Stimulated activated CD8-positive, alpha-beta memory T cell treated with anti-CD3 and anti-CD28 coated beads, Interleukin-12 subunit alpha, Interleukin-12 subunit beta, amount 100 ng/mL, for 24 hours (primary cell): ENCODE results near the gene DVL2.
A peak's percentile ranks its signal among the peaks of the same experiment; 100 is the strongest.

ENCODE experiments used
- DNase-seq: peaks from one replicate; pipeline ENCODE4 v3.0.0-alpha.2; 2020; ENCODE audit errors: extremely low read depth

DVL2 gene

DNA sequence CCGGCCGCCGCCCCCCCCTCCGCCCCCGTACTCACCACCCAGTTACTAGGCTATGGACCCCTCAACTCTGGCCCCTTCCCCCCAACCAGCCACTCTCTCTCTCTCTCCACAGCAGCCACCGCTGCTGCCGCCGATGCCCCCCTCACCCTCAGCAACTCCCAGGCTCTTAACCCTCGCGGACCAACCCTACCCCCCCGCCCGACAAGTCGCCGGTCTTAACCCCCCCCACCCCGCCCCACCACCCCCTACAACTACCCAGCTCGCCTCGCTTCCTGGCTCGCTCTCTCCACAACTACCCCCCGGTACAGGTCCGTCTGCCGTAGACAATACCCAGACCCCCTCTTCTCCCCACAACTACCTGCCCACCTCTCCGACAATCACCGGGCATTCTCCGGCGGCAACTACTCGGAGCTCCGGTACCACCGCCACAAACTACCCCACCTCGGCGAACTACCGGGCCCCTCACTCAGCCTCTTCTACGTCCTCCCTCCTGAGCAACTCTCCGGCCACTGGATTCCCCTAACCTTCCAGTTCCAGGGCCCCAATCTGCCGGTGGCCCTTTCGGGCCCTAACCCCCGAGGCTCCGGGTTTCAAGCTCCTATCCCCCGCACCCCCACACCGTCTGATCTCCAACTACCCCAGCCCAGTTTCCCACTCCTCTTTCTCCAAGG is 4.2 kb upstream of the DVL2 start:
- DNase-seq, result no peak

DNA sequence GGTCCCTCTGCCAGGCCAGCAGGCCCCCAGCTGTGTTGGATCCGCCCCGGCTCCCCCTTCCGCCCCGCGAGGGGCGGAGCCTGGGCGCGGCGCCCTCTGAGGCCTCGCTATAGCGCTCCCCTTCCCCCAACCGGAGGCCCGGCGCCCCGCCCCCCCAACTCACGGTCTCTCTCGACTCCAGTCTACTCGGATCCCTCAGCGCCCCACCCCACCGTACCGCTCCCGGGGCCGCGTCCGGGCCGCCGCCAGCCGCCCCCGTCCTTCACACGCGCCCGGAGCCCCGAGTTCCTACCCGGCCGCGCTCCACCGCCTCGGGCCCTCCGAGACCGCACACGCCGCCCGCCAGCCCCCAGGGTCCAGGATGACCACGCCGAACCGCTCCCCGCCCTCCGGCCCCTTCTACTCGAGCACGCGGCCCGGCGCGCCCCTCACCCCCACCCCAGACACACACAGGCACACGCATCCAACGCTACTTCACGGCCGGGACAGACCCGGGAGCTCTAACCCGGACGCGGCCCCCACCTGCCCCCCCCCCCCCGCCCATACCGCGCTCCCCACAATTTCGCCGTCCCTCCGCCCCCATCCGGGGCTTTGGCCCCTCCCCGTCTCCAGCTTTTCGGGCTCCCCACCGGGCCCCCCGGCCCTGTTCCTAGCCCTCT is 3.6 kb upstream of the DVL2 start:
- DNase-seq, result peak; percentile 80

DNA sequence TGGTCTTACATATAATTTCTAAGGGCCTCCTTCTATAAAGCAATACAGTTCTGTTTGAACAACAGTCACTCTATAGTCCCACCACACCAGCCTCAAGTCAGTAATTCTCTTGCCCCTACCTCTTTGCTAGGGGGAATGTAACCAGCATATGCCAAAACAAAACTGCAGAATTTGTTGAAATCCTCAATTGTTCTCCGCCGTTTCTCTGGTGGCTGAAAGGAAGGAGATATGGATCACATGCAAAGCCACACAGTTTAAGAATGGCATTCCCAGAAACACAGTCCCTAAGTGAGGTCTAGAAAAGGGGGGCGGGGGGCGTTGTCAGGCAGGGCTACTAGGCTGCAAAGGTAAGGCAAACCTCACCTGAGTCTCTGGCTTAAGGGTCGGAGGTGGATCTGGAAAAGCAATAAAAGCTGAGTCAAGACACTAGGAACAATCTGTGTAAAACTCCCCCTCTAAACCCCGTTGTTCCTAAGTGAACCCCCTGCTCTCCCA is 3.0 kb upstream of the DVL2 start:
- no peak for DNase-seq

DNA sequence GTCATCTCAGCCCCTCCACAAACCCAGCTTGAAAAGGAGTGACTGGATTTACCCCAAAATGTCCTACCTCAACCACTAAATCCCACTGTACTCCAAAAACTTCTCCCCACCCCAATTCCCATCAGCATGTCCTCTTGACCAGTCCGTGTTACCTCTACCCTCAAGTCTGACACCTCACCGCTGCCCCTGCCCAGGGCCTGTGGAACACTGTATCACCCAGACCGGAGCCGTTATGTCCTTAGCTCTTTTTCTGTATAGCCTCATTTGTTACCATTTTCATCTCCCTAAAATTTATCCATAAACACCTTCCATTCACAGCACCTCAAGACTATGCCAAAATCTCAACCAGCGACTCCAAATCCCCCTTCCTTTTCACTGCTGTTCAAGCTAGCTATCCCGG is 2.5 kb upstream of the DVL2 start:
- DNase-seq, result no peak

DNA sequence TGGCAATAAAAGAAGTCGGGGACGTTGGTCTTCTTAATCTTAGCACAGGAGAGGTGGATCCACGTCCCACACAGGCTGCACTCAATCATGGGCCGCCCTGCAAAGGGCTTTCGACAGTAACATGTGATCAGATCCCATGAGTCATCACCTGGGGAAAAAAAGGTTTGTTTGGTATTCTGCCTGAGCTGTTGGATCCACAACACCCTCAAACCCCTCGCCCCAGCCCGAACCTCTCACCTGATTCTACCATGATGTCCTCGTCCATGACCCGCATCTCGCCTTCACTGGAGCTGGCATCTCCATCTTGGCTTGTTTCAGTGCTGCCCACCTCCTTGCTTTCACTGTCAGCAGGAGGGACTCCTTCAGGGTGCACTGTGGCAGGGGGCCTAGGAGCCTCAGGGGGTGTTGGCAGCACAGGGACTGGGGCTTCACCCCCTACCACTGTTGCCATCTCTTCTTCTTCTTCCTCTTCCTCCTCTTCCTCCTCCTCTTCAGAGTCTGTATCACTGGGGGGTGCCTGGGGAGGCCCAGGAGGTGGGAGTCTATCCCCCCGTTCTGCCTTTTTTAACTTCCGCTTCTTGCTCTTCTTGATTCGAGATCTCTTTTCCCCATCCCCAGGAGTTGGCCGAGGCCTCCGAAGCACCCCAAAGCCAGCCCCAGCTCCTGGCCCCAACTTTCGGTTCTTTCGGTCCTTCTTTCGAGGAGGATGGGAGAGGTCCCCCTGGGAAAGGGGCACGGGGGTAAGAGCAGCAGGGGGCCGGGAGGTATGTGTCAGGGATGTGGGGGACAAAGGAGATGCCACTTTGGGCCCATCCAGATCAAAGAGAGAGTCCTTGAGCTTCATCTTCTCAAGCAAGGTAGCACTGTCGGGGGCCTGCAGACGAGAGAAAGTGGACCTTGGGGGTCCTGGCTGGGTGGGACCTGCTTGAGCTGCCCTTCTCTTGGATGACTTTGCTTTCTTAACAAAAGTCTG is 1.7 kb upstream of the DVL2 start:
- DNase-seq, result no peak

DNA sequence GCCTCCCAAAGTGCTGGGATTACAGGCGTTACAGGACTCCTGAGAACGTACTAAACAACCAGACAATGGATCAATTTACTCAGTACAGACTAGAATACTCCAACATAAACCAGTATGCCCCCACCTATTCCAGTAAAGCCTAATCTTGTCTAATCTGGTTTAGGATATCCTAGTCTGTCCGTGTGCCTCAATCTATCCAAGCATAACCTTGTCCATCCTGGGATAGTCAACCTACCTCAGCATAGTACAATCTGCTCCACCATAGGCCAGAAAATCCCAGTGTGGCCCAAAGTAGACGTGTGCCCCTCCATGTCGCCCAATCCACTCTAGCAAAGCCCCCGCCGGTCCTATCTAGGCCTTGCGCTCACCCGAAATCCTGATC is 625 bp downstream of the DVL2 start:
- DNase-seq, result no peak

DNA sequence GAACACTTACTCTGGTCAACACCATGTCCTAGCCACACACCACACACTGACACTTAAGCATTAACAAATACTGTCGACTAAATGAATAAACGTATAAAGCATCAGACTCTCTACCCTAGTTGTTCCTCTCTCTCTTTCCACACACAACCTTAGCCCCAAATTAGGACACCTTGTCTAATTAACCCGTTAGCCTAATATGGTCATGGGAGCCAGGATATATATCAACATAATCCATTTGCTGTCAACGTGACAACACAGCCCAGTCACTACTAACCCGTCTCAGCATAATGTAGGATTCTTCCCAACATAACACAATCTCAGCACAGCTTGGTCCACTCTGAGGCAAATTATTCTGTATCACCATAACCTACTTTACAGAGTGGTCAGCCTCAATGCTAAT is 2.2 kb downstream of the DVL2 start:
- DNase-seq, result no peak

DNA sequence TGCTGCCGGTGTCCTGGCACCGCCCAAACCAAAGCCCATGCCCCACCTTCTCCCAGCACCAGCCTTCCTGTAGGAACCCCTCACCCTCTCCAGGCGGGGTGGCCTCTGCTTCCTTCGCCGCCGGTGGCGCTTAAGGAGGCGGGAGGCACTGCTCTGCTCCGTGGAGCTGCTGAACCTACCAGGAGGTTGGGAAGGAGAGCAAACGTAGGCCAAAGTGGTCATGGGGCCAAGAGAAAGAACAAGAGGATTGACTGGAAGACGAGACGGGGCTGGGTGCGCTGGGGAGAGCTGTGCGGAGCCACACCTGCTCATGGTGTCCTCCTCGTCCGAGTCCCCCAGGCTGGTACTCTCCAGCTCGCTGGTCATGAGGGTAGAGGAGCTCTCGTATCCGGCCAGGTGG is 4.8 kb downstream of the DVL2 start:
- no peak for DNase-seq

DNA sequence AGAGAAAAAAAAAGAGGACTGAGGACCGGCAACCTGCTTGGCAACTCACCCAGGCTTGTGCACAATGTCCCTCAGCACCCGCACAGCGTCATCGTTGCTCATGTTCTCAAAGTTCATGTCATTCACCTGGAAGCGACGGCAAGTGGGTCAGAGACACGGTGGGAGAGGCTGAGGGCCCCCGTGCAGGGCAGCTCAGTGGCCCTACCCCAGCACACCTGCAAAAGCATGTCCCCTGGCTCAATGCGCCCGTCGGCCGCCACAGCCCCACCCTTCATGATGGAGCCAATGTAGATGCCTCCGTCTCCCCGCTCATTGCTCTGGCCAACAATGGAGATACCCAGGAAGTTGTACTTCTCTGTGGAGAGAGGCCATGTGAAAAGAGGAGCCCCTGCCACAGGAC is 5.4 kb downstream of the DVL2 start:
- DNase-seq, result no peak

DNA sequence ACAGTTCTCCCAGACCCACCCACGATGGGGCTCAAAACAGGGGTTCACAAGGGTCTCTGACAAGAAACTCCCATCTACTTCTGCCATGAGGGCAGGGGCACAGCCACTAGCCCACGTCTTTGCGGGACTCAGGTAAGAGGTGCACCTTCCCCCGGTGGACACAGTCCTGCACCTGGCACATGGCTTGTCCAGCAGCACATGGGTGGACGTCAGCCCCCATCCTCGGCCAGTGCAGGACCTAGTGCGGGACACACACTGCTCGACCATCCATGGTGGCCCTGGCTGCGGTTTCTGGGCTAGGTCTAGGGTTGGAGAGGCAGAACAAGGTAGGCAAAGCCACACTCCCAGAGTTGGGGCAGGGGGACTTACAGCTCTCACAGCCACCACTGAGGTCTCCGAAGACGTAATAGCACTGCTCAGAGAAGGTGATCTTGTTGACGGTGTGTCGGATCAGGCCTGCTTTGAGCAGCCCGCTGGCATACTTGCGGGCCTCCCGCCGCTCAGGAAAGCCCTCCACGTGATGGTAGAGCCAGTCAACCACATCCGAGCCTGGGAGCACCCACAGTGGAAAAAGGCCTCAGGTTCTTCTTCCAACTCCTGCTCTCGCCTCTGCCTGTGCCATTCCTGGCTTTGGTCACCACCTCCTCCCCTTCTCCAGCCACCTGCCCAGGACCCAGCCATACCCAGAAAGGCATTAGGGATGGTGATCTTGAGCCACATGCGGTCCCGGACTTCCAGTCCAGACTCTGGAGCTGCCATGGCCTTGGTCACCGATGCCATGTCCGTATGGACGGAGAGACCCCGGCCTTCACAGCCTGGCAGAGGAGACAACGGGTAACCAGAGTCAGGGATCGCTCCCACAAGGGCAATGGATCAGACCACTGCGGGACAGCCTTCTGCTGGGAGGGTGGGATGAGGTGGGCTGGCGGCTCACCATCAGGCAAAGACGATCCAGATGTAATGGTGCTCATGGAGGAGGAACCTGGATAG is 7.3 kb downstream of the DVL2 start:
- DNase-seq, result no peak

DNA sequence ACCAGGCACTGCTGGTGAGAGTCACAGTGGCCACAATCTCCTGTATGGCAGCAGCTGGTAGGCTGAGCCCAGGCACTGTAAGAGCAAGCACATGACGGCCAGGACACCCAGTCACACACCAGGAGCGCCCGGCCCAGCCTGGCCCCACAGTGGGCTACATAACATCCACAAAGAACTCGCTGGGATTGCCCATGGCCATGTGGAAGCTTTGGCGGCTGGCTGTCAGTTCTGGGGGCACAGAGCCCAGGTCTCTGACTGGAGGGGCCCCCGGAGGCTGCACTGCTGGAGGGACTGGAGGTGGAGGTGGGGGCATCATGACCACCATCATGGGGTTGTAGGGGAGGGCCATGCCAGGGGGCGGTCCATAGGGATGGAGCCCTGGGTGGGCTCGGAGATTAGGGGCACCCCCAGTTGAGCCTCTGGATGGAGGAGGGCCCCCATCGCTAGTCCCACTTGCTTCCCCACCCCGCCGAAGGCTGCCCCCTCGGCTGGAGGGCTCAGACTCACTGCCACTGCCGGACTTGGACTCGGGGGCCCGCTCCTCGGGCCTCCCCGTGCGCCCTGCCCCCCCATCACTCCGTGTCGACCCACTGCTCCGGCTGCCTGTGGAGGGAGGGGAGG is 8.5 kb downstream of the DVL2 start:
- DNase-seq, result no peak

DNA sequence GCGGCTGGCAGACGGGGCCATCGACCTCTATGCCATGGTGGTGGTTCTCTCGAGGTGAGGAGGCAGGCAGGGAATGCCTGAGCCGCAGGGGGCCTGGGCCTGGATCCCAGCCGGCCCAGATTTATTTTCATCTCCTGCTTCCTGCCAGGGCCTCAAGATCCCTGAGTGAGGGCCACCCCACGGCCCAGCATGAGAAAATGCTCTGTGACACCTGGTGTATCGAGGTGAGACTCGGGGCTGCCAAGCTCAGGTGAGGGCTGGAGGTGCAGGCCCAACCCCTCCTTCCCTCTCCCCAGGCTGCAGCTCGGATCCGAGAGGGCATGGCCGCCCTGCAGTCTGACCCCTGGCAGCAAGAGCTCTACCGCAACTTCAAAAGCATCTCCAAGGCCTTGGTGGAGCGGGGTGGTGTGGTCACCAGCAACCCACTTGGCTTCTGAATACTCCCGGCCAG is 9.6 kb downstream of the DVL2 start:
- no peak for DNase-seq

DNA sequence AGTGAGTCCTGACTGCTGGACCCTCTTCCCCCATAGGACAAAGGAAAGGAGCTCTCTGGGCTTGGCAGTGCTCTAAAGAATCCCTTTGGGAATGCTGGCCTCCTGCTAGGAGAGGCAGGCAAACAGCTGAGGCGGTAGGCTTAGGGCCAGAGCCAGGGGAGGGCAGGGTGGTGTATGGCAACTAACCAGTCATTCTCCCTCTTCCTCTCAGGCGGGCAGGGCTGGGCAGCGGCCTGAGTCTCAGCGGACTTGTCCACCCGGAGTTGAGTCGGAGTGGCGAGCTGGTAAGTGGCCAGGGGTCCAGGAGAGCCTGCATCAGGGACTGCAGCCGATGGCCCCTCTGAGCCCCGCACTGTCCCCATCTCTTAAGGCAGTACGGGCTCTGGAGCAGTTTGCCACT is 10.2 kb downstream of the DVL2 start:
- no peak for DNase-seq

DNA sequence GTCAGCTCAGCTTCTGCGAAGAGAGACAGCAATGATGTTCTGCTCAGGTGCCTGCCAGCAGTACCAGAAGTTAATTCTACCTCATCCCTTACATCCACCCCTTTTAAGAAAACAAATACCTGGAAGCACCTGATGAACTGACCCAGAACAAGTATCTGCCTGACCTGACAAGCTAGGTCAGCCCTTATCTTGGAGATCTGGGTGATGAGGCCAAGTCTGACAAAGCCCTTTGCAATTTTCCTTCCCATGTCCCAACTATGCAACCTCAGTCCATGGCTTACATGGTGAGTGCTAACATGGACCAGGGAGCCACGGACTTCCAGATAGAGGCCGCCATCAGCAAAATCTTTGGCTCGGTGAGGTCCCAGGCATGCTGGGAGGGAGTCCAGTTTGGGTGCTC is 10.9 kb downstream of the DVL2 start:
- DNase-seq, result no peak

DNA sequence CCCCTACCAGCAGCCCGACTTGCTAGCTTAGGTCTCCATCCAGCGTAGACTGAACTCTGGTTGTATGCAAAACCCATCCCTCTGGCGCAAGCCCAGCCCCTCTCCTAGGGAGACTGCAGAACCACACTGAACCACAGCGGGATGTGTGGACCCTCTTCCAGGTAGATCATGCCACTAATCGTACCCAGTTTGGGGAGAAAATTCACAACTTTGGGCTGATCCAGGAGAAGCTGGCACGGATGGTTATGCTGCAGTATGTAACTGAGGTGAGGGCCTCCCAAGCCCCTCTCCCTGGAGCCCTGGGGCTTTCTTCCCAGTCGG is 11.4 kb downstream of the DVL2 start:
- DNase-seq, result no peak

DNA sequence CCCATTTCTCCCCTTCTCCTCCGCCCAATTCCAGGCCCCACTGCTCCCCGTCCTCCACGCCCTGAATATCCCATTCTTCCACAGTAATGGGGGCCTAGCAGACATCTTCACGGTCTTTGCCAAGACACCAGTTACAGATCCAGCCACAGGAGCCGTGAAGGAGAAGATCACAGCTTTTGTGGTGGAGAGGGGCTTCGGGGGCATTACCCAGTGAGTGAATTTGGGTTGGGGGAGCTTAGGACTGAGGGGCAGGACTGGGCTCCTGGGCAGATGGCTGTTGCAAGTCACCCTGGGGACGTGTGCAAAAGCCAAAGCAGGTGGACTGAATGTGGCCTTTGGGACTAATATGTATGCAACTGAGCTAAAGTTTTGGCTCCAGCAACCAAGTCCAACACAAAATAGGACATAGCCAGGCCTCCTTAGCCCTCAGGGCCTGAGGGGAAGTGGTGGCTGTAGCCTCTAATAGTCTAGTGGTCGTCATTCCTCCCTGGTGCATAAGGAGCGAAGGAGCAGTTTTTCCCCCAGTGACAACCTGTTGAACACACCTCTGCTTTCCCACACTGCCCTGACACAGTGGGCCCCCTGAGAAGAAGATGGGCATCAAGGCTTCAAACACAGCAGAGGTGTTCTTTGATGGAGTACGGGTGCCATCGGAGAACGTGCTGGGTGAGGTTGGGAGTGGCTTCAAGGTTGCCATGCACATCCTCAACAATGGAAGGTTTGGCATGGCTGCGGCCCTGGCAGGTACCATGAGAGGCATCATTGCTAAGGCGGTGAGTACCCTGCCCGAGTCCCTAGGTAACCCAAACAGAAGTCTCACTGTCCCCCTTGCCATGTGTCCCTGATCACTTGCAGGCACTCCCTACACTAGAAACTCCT is 12.0 kb downstream of the DVL2 start:
- DNase-seq, result no peak

DNA sequence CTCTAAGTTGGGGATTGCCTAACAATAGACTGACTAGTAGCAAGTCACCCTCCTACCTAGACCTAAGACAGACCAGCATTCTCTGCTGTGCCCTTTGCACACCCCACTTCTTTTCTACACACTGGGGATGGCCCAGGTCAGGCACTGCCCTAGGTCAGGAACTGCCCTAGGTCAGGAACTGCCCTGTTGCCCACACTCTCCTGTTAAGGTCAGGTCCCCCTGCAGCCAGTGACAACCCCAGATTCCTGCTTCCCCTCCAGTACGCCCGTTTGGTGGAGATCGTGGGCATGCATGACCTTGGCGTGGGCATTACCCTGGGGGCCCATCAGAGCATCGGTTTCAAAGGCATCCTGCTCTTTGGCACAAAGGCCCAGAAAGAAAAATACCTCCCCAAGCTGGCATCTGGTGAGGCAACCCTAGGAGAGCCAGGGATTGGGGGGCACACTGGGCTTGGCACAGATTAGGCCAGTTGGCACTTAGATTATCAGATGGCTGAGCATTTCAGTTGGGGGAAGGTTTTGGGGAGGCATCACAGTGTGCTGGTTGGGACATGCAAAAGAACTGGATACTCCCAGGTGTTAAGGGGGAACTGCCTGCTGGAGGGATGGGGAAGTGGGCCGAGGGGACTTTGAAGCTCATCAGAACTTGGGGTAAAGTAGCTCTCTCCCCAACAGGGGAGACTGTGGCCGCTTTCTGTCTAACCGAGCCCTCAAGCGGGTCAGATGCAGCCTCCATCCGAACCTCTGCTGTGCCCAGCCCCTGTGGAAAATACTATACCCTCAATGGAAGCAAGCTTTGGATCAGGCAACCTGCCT is 12.8 kb downstream of the DVL2 start:
- DNase-seq, result no peak

DNA sequence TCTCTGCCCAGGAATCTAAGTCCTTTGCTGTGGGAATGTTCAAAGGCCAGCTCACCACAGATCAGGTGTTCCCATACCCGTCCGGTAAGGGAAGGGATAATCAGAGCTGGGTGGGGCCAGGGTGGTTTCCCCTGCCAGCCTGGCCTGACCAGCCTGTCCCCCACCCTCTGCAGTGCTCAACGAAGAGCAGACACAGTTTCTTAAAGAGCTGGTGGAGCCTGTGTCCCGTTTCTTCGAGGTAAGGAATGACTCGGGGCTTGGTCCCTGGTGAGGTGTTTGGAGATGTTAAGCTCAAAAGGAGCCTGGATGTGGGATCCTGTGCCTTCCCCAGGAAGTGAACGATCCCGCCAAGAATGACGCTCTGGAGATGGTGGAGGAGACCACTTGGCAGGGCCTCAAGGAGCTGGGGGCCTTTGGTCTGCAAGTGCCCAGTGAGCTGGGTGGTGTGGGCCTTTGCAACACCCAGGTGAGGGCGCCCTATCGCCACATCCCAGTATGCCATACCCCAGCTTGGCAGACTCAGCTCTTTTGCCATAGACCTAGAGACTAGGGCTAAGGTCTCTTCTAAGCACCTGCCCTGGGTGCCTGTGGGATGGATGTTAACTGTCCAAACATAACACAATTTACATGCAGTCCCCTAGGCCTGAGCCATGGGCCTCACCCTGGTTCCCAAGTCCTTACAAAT is 13.6 kb downstream of the DVL2 start:
- no peak for DNase-seq
